ENCODE data around the gene MAMLD1.

Gene MAMLD1, protein sequence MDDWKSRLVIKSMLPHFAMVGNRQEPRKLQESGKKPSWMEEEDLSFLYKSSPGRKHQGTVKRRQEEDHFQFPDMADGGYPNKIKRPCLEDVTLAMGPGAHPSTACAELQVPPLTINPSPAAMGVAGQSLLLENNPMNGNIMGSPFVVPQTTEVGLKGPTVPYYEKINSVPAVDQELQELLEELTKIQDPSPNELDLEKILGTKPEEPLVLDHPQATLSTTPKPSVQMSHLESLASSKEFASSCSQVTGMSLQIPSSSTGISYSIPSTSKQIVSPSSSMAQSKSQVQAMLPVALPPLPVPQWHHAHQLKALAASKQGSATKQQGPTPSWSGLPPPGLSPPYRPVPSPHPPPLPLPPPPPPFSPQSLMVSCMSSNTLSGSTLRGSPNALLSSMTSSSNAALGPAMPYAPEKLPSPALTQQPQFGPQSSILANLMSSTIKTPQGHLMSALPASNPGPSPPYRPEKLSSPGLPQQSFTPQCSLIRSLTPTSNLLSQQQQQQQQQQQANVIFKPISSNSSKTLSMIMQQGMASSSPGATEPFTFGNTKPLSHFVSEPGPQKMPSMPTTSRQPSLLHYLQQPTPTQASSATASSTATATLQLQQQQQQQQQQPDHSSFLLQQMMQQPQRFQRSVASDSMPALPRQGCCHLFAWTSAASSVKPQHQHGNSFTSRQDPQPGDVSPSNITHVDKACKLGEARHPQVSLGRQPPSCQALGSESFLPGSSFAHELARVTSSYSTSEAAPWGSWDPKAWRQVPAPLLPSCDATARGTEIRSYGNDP

DNA sequence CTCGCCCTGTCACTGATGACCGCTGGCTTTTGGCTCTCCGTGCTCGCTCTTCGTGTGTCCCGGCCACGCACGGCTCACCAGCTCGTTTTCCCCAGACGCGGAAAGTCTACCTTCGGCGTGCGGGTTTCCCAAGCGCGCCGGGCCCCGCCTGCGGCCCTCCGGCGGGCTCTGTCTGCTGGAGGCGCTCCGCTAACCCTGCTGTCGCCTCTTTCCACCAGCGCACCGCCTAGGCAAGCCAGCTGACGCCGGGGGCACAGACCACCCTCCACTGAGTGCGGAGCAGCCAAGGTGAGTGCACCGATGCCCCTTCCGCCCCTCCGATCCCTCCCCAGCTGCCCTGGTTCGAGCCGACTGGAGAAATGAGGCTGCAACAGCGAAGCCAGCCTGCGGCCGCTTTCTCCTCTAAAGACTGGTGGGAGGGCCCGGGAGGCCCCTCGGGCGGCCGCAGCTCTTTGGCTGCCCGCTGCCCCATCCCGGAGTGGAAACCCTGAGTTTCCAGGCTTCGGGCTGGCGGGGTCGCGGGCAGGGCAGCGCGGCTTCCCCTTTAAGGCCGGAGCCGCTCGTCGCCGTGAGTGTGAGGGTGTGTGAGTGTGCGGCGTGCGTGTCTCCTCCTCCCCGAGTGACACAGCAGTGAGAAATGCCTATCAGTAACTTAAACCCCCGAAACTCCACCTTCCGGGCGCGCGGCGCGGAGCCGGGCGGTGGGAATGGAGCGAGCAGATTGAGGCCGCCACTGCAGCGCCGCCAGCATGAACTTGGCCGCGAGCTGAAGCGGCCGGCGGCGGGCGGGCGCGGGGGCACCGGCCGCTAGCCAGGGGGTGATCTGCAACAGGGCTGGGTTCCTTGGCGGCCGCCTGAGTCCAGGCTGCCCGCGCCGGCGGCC, at the start of gene MAMLD1:
TSS of gene MAMLD1 (plus strand) at position 719 of the 883 bp plus-strand sequence. CDS start 82,200 bp downstream, outside the sequence.
- Mint-ChIP-seq H3K9me3 (no peaks in the 10 kb centered on the region), H3K36me3 (ENCODE audit: low read depth) (no peaks in the 10 kb centered on the region), H3K27ac (no peak within 1 kb of the TSS), H3K4me1 (ENCODE audit: low read depth) (peaks cover 30% of the 10 kb centered on the region), H3K4me3 (peak within 1 kb of the TSS; percentile 74), H3K27me3 (peaks cover 45% of the 10 kb centered on the region)
- DNase-seq: peak; percentile 70

DNA sequence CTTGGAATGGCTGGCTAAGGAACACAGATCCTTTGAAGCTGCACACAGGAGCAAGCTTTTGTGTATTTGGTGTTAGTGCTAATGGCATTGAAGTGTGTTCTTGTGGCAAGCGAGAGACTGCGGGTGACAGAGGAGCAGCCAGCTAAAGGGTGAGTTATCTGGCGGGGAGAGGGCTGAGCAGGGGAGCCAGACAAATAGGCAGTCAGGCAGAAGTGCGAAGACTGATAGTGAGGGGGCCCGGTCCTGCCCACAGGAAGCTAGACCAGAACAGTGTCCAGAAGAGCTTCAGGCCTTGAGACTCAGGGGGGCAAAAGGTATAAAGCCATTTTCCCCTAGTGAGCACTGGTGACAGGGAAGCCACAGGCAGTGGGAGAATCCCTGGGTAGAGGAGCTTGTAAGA, 49.6 kb upstream of the MAMLD1 start:
- Mint-ChIP-seq H3K27ac (no peak overlapping the region), H3K27me3 (peaks cover 28% of the 10 kb centered on the region), H3K9me3 (no peaks in the 10 kb centered on the region), H3K4me3 (no peak overlapping the region), H3K36me3 (ENCODE audit: low read depth) (no peaks in the 10 kb centered on the region), H3K4me1 (ENCODE audit: low read depth) (no peaks in the 10 kb centered on the region)
- no peak for DNase-seq

- H3K36me3 Mint-ChIP-seq (ENCODE audit: low read depth): no peaks in the 10 kb centered on the region
- no peak overlapping the region for H3K27ac Mint-ChIP-seq
- no peak overlapping the region for H3K4me3 Mint-ChIP-seq
- no peaks in the 10 kb centered on the region for H3K4me1 Mint-ChIP-seq (ENCODE audit: low read depth)
- H3K9me3 Mint-ChIP-seq: no peaks in the 10 kb centered on the region
- DNase-seq: no peak
- H3K27me3 Mint-ChIP-seq: peaks cover 24% of the 10 kb centered on the region
Measured at GRCh38 chrX:150314186-150314585, 48.9 kb upstream of the MAMLD1 start.

DNA sequence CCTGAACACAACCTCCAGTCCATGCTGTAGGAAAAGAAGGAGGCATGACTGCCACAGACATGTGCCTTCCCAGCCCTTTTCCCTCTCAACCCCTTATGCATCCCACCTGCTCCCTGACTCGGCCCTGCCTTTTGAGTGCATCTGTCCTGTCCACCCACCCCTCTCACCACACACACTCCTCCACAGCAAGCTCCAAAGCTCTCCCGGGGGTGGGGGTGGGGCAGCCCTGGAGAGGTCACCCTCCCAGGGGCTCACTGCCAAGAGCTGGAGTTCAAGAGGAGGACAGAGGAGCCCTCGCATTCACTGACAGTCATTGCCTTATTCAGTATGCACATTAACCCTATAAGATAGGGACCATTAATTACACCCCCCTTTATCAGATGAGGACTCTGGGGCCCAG, 46.6 kb upstream of the MAMLD1 start:
- Mint-ChIP-seq H3K36me3 (ENCODE audit: low read depth) (no peaks in the 10 kb centered on the region), H3K27me3 (peaks cover 24% of the 10 kb centered on the region), H3K9me3 (no peaks in the 10 kb centered on the region), H3K4me1 (ENCODE audit: low read depth) (no peaks in the 10 kb centered on the region), H3K4me3 (no peak overlapping the region), H3K27ac (no peak overlapping the region)
- no peak for DNase-seq

DNA sequence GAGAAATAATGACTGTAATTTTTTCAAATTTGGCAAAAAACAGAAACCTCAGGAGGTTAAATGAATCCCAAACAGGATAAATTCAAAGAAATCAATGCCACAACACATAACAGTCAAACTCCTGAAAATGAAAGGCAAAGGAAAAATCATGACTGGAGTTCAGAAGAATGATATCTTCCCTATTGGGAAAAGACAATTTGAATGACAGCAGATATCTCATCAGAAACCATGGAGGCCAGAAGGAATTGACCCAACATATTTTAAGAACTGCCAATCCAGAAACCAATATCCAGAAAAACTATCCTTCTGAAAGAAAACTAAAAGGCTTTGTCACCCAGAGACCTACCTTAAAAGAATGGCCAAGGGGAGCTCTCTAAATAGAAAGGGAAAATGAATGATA, 40.1 kb upstream of the MAMLD1 start:
- H3K9me3 Mint-ChIP-seq: no peaks in the 10 kb centered on the region
- H3K27ac Mint-ChIP-seq: no peak overlapping the region
- H3K36me3 Mint-ChIP-seq (ENCODE audit: low read depth): no peaks in the 10 kb centered on the region
- H3K4me1 Mint-ChIP-seq (ENCODE audit: low read depth): no peaks in the 10 kb centered on the region
- no peak for DNase-seq
- no peak overlapping the region for H3K4me3 Mint-ChIP-seq
- peaks cover 3% of the 10 kb centered on the region for H3K27me3 Mint-ChIP-seq

- peaks cover 3% of the 10 kb centered on the region for H3K27me3 Mint-ChIP-seq
- H3K36me3 Mint-ChIP-seq (ENCODE audit: low read depth): no peaks in the 10 kb centered on the region
- no peak overlapping the region for H3K4me3 Mint-ChIP-seq
Measured at GRCh38 chrX:150324035-150324728, 38.9 kb upstream of the MAMLD1 start.

DNA sequence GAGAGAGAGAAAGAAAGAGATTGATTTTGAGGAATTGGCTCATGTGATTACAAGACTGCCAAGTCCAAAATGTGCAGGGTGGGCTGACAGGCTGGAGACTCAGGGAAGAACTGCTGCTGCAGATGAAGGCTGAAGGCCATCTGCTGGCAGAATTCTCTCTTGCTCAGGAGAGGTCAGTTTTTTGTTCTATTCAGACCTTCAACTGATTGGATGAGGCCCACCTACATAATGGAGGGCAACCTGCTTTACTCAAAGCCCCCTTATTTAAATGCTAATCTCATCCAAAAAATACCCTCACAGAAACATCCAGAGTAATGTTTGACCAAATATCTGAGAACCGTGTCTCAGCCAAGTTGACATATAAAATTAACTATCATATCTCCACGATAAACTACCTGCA, 38.2 kb upstream of the MAMLD1 start:
- Mint-ChIP-seq H3K4me3 (no peak overlapping the region), H3K27me3 (peaks cover 6% of the 10 kb centered on the region), H3K9me3 (no peaks in the 10 kb centered on the region), H3K27ac (no peak overlapping the region), H3K4me1 (ENCODE audit: low read depth) (no peaks in the 10 kb centered on the region), H3K36me3 (ENCODE audit: low read depth) (no peaks in the 10 kb centered on the region)
- DNase-seq: no peak

More at GRCh38 chrX:150324035-150324728, 38.9 kb upstream of the MAMLD1 start:
- DNase-seq: no peak
- Mint-ChIP-seq H3K4me1 (ENCODE audit: low read depth) (no peaks in the 10 kb centered on the region), H3K27ac (no peak overlapping the region), H3K9me3 (no peaks in the 10 kb centered on the region)

- Mint-ChIP-seq H3K4me1 (ENCODE audit: low read depth) (no peaks in the 10 kb centered on the region), H3K27ac (no peak overlapping the region), H3K36me3 (ENCODE audit: low read depth) (no peaks in the 10 kb centered on the region), H3K27me3 (peaks cover 9% of the 10 kb centered on the region), H3K4me3 (no peak overlapping the region), H3K9me3 (no peaks in the 10 kb centered on the region)
- DNase-seq: no peak
Measured at GRCh38 chrX:150326541-150327247, 36.4 kb upstream of the MAMLD1 start.

- DNase-seq: no peak
- no peak overlapping the region for H3K4me3 Mint-ChIP-seq
- H3K27me3 Mint-ChIP-seq: peaks cover 12% of the 10 kb centered on the region
- peaks cover 9% of the 10 kb centered on the region for H3K4me1 Mint-ChIP-seq (ENCODE audit: low read depth)
- no peaks in the 10 kb centered on the region for H3K9me3 Mint-ChIP-seq
- H3K27ac Mint-ChIP-seq: no peak overlapping the region
- H3K36me3 Mint-ChIP-seq (ENCODE audit: low read depth): no peaks in the 10 kb centered on the region
Measured at GRCh38 chrX:150329282-150329681, 33.8 kb upstream of the MAMLD1 start.

DNA sequence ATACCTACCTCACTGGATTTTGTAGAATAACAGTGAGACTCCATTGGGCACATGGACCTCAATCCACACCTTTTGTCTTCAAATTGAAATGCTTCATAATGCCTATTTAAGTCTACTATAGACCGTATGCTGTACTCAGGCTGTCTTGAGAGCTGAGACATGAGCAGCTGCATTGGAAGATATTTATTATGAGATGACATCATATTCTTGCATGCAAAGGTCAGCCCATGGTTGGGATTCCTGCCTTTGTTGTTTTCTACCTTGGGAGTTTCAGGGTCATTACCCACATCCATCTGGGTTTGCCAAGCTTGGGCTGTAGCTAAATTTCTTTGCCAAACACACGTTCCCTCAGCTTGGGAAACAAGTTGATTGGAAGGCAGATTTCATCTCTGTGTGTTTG, 33.2 kb upstream of the MAMLD1 start:
- Mint-ChIP-seq H3K4me3 (no peak overlapping the region), H3K36me3 (ENCODE audit: low read depth) (no peaks in the 10 kb centered on the region), H3K4me1 (ENCODE audit: low read depth) (peaks cover 9% of the 10 kb centered on the region), H3K27ac (no peak overlapping the region), H3K9me3 (no peaks in the 10 kb centered on the region), H3K27me3 (peaks cover 12% of the 10 kb centered on the region)
- no peak for DNase-seq

GRCh38 chrX:150332023-150332422, 31.1 kb upstream of the MAMLD1 start:
- Mint-ChIP-seq H3K4me1 (ENCODE audit: low read depth) (peaks cover 9% of the 10 kb centered on the region), H3K27ac (no peak overlapping the region), H3K4me3 (no peak overlapping the region), H3K9me3 (no peaks in the 10 kb centered on the region), H3K27me3 (peaks cover 9% of the 10 kb centered on the region), H3K36me3 (ENCODE audit: low read depth) (no peaks in the 10 kb centered on the region)
- no peak for DNase-seq

- Mint-ChIP-seq H3K9me3 (no peaks in the 10 kb centered on the region), H3K36me3 (ENCODE audit: low read depth) (no peaks in the 10 kb centered on the region), H3K27ac (no peak overlapping the region), H3K4me3 (no peak overlapping the region), H3K4me1 (ENCODE audit: low read depth) (peaks cover 9% of the 10 kb centered on the region), H3K27me3 (peaks cover 9% of the 10 kb centered on the region)
- DNase-seq: no peak
Measured at GRCh38 chrX:150334100-150334499, 29.0 kb upstream of the MAMLD1 start.

DNA sequence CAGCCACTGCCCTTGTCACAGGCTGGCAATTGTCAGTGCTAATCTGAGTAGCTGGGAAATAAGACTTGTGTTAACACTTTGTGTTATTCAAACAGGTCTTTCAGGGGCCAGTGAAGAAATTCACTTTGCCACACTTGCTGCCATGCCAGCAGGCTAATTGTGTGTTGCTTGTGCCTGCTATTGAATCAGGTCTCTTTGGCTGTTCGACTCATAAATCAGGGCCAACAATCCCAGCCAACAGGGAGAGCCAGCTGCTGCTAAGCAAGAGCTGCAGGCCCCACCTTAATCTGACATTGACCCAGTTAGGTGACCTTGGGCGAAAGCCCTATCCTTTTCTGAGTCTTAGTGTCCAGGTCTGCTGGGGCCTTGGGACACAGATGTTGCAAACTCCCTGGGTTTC, 28.1 kb upstream of the MAMLD1 start:
- Mint-ChIP-seq H3K36me3 (ENCODE audit: low read depth) (no peaks in the 10 kb centered on the region), H3K9me3 (no peaks in the 10 kb centered on the region), H3K27me3 (peaks cover 6% of the 10 kb centered on the region), H3K4me3 (no peak overlapping the region), H3K27ac (no peak overlapping the region), H3K4me1 (ENCODE audit: low read depth) (peaks cover 9% of the 10 kb centered on the region)
- no peak for DNase-seq
